Measurements from ENCODE around the gene RBMS3. TPM values are rescaled to one million over a fixed set of nuclear protein-coding genes. Genes with fewer than 3 reads are reported as not detected.

Gene RBMS3
- total and polyA plus RNA-seq, 2 experiments from 2014 or later, result 3.2 to 7.4 TPM

DNA sequence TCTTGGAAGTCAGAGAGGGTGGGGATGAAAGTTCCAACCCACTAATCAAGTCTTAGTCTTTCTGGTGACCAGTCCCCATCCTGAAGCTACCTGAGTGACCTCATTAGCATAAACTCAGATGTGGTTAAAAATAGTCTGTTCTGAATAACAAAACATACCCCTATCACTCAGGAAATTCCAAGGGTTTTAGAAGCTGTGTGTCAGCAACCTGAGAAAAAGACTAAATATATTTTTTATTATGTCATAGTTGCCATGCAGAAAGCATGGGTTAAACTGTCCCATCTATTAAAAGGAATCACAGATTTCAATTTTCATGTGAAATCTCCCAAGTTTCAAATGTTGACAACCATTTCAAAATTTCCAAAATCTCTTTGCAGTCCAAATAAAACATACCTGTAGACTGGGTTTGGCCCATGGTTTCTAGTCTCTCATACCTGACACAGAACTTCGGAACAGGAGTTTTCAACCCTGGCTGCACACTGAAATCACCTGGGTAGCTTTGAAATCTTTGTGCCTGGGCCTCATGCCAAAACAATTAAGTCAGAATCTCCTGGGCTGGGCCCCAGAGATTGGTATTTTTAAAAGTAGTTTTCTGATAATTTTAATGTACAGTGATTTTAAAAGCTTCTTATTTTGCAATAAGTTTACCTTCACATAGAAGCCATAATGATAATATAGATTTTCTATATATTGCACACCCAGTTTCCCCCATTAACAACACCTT, 476.3 kb downstream of the RBMS3 start:
- H3K36me3 Mint-ChIP-seq (ENCODE audit: low read depth), result no peaks in the 10 kb centered on the region
- TF ChIP-seq STAT1 (IDR thresholded peaks at IDR 0.05; ENCODE audit: unreplicated experiment) (no peak), POLR2AphosphoS5 (IDR thresholded peaks at IDR 0.05; ENCODE audit: low read depth) (no peak), ETS1 (IDR thresholded peaks at IDR 0.05) (no peak), CTCF (conservative IDR thresholded peaks at IDR 0.05; ENCODE audit: low read depth in 2 of 2) (no peak), NANOG (IDR thresholded peaks at IDR 0.05; ENCODE audit: borderline replicate concordance) (no peak), ZNF331 (CRISPR knock-in tag; IDR thresholded peaks at IDR 0.05; ENCODE audit: low read depth) (no peak), ZNF114 (CRISPR knock-in tag; IDR thresholded peaks at IDR 0.05) (no peak), JUNB (IDR thresholded peaks at IDR 0.05; ENCODE audit: unreplicated experiment) (no peak), EZH2 (IDR thresholded peaks at IDR 0.05; ENCODE audit: low read depth, unreplicated experiment) (no peak), EZH2phosphoT487 (IDR thresholded peaks at IDR 0.05; ENCODE audit: unreplicated experiment) (no peak), CREB1 (CRISPR knock-in tag; IDR thresholded peaks at IDR 0.05; ENCODE audit: low read depth) (no peak)
- TF ChIP-seq, protein P1, sequence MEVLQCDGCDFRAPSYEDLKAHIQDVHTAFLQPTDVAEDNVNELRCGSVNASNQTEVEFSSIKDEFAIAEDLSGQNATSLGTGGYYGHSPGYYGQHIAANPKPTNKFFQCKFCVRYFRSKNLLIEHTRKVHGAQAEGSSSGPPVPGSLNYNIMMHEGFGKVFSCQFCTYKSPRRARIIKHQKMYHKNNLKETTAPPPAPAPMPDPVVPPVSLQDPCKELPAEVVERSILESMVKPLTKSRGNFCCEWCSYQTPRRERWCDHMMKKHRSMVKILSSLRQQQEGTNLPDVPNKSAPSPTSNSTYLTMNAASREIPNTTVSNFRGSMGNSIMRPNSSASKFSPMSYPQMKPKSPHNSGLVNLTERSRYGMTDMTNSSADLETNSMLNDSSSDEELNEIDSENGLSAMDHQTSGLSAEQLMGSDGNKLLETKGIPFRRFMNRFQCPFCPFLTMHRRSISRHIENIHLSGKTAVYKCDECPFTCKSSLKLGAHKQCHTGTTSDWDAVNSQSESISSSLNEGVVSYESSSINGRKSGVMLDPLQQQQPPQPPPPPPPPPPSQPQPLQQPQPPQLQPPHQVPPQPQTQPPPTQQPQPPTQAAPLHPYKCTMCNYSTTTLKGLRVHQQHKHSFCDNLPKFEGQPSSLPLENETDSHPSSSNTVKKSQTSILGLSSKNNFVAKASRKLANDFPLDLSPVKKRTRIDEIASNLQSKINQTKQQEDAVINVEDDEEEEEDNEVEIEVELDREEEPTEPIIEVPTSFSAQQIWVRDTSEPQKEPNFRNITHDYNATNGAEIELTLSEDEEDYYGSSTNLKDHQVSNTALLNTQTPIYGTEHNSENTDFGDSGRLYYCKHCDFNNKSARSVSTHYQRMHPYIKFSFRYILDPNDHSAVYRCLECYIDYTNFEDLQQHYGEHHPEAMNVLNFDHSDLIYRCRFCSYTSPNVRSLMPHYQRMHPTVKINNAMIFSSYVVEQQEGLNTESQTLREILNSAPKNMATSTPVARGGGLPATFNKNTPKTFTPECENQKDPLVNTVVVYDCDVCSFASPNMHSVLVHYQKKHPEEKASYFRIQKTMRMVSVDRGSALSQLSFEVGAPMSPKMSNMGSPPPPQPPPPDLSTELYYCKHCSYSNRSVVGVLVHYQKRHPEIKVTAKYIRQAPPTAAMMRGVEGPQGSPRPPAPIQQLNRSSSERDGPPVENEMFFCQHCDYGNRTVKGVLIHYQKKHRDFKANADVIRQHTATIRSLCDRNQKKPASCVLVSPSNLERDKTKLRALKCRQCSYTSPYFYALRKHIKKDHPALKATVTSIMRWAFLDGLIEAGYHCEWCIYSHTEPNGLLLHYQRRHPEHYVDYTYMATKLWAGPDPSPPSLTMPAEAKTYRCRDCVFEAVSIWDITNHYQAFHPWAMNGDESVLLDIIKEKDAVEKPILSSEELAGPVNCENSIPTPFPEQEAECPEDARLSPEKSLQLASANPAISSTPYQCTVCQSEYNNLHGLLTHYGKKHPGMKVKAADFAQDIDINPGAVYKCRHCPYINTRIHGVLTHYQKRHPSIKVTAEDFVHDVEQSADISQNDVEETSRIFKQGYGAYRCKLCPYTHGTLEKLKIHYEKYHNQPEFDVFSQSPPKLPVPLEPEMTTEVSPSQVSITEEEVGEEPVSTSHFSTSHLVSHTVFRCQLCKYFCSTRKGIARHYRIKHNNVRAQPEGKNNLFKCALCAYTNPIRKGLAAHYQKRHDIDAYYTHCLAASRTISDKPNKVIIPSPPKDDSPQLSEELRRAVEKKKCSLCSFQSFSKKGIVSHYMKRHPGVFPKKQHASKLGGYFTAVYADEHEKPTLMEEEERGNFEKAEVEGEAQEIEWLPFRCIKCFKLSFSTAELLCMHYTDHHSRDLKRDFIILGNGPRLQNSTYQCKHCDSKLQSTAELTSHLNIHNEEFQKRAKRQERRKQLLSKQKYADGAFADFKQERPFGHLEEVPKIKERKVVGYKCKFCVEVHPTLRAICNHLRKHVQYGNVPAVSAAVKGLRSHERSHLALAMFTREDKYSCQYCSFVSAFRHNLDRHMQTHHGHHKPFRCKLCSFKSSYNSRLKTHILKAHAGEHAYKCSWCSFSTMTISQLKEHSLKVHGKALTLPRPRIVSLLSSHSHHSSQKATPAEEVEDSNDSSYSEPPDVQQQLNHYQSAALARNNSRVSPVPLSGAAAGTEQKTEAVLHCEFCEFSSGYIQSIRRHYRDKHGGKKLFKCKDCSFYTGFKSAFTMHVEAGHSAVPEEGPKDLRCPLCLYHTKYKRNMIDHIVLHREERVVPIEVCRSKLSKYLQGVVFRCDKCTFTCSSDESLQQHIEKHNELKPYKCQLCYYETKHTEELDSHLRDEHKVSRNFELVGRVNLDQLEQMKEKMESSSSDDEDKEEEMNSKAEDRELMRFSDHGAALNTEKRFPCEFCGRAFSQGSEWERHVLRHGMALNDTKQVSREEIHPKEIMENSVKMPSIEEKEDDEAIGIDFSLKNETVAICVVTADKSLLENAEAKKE (CRISPR knock-in tag; IDR thresholded peaks at IDR 0.05), result no peak
- TF ChIP-seq, protein P2, sequence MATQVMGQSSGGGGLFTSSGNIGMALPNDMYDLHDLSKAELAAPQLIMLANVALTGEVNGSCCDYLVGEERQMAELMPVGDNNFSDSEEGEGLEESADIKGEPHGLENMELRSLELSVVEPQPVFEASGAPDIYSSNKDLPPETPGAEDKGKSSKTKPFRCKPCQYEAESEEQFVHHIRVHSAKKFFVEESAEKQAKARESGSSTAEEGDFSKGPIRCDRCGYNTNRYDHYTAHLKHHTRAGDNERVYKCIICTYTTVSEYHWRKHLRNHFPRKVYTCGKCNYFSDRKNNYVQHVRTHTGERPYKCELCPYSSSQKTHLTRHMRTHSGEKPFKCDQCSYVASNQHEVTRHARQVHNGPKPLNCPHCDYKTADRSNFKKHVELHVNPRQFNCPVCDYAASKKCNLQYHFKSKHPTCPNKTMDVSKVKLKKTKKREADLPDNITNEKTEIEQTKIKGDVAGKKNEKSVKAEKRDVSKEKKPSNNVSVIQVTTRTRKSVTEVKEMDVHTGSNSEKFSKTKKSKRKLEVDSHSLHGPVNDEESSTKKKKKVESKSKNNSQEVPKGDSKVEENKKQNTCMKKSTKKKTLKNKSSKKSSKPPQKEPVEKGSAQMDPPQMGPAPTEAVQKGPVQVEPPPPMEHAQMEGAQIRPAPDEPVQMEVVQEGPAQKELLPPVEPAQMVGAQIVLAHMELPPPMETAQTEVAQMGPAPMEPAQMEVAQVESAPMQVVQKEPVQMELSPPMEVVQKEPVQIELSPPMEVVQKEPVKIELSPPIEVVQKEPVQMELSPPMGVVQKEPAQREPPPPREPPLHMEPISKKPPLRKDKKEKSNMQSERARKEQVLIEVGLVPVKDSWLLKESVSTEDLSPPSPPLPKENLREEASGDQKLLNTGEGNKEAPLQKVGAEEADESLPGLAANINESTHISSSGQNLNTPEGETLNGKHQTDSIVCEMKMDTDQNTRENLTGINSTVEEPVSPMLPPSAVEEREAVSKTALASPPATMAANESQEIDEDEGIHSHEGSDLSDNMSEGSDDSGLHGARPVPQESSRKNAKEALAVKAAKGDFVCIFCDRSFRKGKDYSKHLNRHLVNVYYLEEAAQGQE (IDR thresholded peaks at IDR 0.05; ENCODE audit: unreplicated experiment), result no peak
- no peak overlapping the region for H3K4me3 Mint-ChIP-seq
- peaks cover 41% of the 10 kb centered on the region for H3K4me1 ChIP-seq (ENCODE audit: insufficient read depth)
- no peak overlapping the region for H2AFZ ChIP-seq
- H3K27me3 ChIP-seq (ENCODE audit: insufficient read depth), result no peaks in the 10 kb centered on the region
- no peaks in the 10 kb centered on the region for H3K9me2 ChIP-seq (ENCODE audit: insufficient read depth)
- H3K79me2 ChIP-seq (replicated peaks; ENCODE audit: insufficient read depth), result no peaks in the 10 kb centered on the region
- DNase-seq (ENCODE audit: low spot score) (no peak), ATAC-seq (no peak)
- peaks cover 36% of the 10 kb centered on the region for H3K4me1 Mint-ChIP-seq
- H3K27ac ChIP-seq (ENCODE audit: low read depth), result no peak overlapping the region
- H3K9me3 Mint-ChIP-seq, result no peaks in the 10 kb centered on the region
- no peaks in the 10 kb centered on the region for H3K36me3 ChIP-seq (ENCODE audit: insufficient read depth)
- no peak overlapping the region for H3K4me3 ChIP-seq
- H4K20me1 ChIP-seq (replicated peaks; ENCODE audit: insufficient read depth), result no peaks in the 10 kb centered on the region
- no peaks in the 10 kb centered on the region for H3F3A ChIP-seq (replicated peaks; ENCODE audit: low read depth)
- H3K27me3 Mint-ChIP-seq (ENCODE audit: insufficient read depth, low read depth, poor library complexity), result peaks cover 2% of the 10 kb centered on the region
- peak overlapping the region; percentile 42 for H3K4me2 ChIP-seq
- H3K27ac Mint-ChIP-seq, result peak overlapping the region; percentile 74
